ENCODE results near the gene PHF1.

The PHF1 gene

GRCh38 chr6:33433544-33434191, 22.9 kb downstream of the PHF1 start:
- DNase-seq: no peak

GRCh38 chr6:33434961-33435360, 24.1 kb downstream of the PHF1 start:
- DNase-seq: no peak

- DNase-seq: no peak
These were observed 26.9 kb downstream of the PHF1 start for GRCh38 chr6:33437666-33438065.

GRCh38 chr6:33438978-33439594, 28.3 kb downstream of the PHF1 start:
- no peak for DNase-seq

GRCh38 chr6:33439956-33440648, 29.3 kb downstream of the PHF1 start:
- DNase-seq: no peak

- DNase-seq: no peak
These were observed 30.0 kb downstream of the PHF1 start for GRCh38 chr6:33440649-33441309.

- DNase-seq: no peak
These were observed 30.6 kb downstream of the PHF1 start for GRCh38 chr6:33441457-33441856.

GRCh38 chr6:33442283-33442682, 31.5 kb downstream of the PHF1 start:
- DNase-seq: no peak

- no peak for DNase-seq
These were observed 32.2 kb downstream of the PHF1 start for GRCh38 chr6:33443025-33443424.

- no peak for DNase-seq
These were observed 33.0 kb downstream of the PHF1 start for GRCh38 chr6:33443619-33444504.

- no peak for DNase-seq
These were observed 34.3 kb downstream of the PHF1 start for GRCh38 chr6:33445119-33445603.

- no peak for DNase-seq
These were observed 35.5 kb downstream of the PHF1 start for GRCh38 chr6:33446356-33446755.

- DNase-seq: no peak
These were observed 39.6 kb downstream of the PHF1 start for GRCh38 chr6:33450434-33450833.

GRCh38 chr6:33451606-33452005, 40.8 kb downstream of the PHF1 start:
- no peak for DNase-seq

GRCh38 chr6:33452496-33452895, 41.7 kb downstream of the PHF1 start:
- DNase-seq: no peak

GRCh38 chr6:33453393-33454008, 42.7 kb downstream of the PHF1 start:
- DNase-seq: no peak

- peak; percentile 95 for DNase-seq
These were observed 43.5 kb downstream of the PHF1 start, which contains the start of gene ZBTB9 for GRCh38 chr6:33454009-33454946. ZBTB9 (plus strand) TSS chr6:33454576; CDS start chr6:33455101, 525 bp downstream.

GRCh38 chr6:33455051-33455450, 44.2 kb downstream of the PHF1 start:
- no peak for DNase-seq

- no peak for DNase-seq
These were observed 45.3 kb downstream of the PHF1 start for GRCh38 chr6:33456156-33456555.

- DNase-seq: no peak
These were observed 47.9 kb downstream of the PHF1 start for GRCh38 chr6:33458676-33459075.

GRCh38 chr6:33459226-33459625, 48.4 kb downstream of the PHF1 start:
- no peak for DNase-seq
